Sigmoid colon (tissue), 3 donors: ENCODE measurements around the gene NUMA1.

Source experiments
- CTCF ChIP-seq, 4 experiments: fragments of 450-650 bp in 3 of 4; fragments of 200-600 bp in 1 of 4; IDR thresholded peaks; one replicate each; pipeline ENCODE4 v1.5.1; 2016 to 2019; ENCODE audit warnings: antibody characterized with exemption in 4 of 4, mild to moderate bottlenecking in 3 of 4, moderate library complexity in 2 of 4
- POLR2A ChIP-seq, 2 donors: fragments of 450-650 bp; IDR thresholded peaks; one replicate each; pipeline ENCODE4 v1.6.1; 2016; ENCODE audit warnings: antibody characterized with exemption in 2 of 2, mild to moderate bottlenecking in 2 of 2, moderate library complexity in 2 of 2

- TF ChIP-seq CTCF (IDR thresholded peaks at IDR 0.05) (no peak), POLR2A (IDR thresholded peaks at IDR 0.05) (no peak)
Observed at GRCh38 chr11:71994786-71995185, 85.6 kb downstream of the NUMA1 start.
